ENCODE measurements around the gene FSTL4.
"Not testable (repeated sequence)": the region's sequence is repeated elsewhere in the genome, so short reads cannot be mapped to it uniquely, and the experiment has no call there.

The FSTL4 gene

DNA sequence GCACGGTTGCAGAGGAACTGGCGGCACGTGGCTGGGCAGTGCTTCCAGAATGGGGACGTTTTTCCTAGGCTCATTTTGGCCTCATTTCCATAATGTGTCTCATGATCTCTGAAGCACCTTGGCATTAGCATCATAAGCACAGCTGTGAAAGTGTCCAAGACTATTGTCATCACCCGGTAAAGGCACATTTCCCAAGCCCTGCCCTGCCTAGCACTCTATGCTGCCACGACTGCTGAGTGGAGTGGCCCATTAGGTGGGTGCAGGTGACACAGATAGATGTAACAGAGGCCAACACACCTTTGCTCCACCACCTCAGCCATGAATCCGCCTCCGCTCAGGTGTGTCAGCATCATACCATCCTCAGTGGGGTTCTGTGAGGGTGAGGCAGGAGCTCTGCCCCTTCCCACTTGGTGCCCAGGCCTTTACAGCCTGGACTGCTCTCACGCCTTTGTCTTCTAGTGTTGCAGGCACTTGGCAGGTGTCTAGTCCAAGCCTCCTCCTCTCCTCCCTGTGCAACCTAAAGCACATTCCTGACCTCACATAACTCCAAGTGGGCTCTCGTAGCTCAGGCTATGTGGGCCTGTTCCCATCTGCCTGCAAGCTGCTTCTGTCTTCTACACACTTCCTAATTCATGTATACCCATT is 213.0 kb downstream of the FSTL4 start:
- no peak for DNase-seq

DNA sequence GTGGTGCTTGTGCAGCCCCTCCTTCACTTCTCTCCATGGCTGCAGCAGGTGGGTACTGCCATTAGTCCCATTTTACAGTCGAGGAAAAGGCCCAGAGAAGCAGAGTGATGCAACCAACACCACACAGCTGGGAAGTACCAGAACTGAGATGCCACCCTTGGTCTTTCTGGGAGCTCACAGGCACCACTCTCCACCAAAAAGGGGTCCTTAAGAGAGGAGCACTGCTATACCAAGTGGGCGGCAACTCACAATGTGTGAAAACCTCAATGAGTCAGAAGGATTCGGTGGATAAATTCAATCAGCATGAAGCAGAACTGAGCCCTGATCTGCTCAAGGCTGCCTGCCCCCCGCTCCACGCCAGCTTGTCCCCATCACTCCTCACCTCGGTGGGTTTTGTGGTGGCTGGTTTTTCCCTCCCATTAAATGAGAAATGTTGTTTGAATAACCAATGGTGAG is 213.7 kb downstream of the FSTL4 start:
- DNase-seq = peak; percentile 23

DNA sequence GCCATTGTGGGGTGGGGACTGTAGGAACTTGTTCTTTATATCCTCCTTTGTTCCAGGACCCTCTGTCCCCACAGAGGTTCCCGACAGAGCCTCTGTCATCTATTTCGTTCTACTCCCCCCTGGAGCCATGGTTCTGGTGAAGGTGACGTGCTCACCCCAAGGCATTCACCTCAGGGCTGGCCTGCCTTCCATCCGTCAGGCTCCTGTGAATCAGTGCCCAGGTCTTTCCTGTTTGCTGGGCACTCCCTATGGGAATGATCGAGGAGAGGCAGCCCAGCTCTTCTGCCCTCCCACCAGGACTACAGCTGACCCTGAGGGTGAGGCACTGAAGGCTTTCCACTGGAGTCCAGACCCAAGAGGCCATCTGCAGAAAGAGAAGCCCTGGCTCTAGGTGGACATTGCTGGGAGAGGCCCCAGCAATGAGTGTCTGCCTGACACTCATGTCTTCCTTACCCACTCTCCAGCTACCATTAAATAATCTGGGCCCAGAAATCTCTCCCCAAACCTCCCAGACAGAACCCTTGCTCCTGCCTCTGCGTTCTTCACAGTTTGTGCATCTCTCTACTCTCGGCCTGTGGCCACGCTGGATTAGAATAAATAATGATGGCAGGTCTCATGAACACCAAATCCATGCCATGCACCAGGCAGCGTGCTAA is 214.2 kb downstream of the FSTL4 start:
- DNase-seq = no peak

DNA sequence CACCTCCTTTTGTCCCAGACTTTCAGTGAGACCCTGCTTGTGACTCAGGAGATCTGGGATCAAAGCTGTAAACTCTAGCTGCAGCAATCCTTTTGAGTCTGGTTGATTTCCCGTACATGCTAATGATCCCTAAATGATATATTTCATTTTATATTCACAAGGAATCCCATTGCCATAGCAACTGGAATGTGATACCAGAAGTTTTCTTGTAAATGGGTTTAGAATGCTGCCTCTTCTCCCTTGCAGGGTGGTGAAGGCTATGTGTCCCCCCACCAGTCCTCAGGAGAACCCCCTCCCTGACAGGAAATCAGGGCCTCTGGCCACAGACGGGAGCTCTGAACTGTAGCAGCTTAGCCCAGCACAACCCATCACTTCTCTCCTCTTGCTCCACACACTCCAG is 215.0 kb downstream of the FSTL4 start:
- DNase-seq = no peak

DNA sequence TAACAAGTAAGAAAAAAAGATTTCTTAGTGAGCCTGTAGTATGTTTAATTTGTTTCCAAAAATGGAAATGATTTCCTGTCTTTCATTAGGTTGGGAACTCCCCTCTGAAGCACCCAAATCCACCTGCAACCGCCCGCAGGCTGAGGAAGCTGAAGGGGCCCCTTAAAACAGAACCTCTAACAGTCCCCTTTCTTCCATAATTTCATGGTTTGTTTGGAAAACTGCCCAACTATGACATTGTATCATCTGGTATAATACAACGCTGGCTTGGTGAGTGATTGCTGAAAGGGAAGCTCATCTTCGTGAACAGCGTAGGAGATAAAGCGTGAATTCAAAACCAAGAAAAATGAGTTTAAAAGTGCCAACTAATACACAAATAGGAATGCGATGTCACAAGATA is 215.5 kb downstream of the FSTL4 start:
- no peak for DNase-seq

DNA sequence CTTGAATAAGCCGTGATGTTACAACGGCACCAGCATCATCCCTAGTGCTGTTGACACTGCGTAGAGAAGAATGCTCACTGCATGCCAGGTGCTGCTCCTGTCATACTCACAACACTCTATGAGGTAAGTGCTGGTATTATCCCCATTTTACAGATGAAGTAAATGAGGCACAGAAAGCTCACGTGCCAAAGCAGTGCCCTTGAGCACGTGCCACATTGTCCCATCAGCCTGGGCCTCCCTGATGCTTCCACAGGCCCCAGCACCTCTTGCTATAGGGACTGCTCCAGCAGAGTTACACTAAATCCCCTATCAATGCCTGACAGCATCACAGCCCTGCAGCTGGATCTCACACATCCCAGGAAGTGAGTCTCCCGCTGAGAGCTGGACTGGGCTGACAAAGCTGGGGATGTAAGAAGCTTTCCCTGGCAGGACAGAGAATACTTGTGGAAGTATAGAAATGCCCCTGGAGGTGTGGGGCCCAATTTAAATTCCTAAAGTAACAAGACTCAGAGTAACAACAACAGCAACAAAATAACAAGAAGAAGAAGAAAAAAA is 216.1 kb downstream of the FSTL4 start:
- no peak for DNase-seq

DNA sequence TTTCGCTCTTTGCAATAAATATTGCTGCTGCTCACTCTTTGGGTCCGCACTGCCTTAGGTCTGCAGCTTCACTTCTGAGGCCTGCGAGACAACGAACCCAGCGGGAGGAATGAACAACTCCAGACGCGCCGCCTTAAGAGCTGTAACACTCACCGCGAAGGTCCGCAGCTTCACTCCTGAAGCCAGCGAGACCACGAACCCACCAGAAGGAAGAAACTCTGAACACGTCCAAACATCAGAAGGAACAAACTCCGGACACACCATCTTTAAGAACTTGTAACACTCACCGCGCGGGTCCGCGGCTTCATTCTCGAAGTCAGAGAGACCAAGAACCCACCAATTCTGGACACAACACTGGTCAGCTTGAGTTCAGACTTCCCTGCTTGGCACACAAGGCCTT is 217.1 kb downstream of the FSTL4 start:
- not testable (repeated sequence) for DNase-seq

DNA sequence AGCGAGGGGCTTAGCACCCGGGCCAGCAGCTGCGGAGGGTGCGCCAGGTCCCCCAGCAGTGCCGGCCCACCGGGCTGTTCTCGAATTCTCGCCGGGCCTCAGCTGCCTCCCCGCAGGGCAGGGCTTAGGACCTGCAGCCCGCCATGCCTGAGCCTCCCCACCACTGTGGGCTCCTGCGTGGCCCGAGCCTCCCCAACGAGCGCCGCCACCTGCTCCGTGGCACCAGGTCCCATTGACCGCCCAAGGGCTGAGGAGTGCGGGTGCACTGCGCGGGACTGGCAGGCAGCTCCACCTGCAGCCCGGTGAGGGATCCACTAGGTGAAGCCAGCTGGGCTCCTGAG is 217.9 kb downstream of the FSTL4 start:
- not testable (repeated sequence) for DNase-seq

DNA sequence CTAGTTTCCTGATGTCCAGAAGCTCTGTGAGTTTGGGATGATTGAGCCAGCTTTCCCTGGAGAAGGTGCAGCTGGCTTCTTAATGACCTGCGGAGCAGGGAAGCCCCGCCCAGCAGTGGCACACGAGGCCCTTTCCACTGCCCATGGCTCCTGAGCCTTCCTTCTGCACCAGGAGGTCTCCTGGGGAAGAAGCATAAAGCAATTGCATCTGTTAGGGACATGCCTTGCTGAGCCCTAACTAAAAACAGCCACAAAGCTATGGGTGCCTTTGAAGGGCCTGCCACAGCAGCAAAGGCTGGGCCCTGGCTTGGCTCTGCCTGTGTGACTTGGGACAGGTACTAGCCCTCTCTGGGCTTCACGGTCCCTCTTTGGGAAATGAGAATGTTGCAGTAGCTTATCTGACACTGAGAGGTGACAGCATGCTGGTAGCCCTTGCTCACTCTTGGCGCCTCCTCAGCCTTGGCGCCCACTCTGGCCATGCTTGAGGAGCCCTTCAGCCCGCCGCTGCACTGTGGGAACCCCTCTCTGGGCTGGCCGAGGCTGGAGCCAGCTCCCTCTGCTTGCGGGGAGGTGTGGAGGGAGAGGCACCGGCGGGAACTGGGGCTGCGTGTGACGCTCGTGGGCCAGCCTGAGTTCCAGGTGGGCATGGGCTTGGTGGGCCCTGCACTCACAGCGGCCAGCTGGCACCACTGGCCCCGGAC is 218.4 kb downstream of the FSTL4 start:
- DNase-seq = no peak

DNA sequence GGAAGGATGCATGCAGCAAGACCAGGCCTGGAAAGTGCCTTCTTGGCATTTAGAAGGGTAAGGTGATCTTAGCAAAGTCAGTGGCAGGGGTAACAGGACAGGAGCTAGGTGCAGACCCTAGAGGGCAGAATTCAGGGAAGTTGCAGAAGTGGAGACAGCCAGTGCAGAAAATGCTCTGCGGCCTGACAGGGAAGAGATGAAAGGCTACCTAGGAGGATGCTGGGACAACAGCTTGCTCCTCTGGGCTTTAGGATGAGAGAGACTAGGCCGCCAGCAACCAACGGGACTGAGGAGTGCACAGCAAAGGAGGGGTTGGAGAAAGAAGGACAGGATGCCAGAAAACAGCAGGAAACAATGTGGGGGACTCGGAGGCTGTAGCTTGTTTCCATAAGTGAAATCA is 219.9 kb downstream of the FSTL4 start:
- DNase-seq = no peak

DNA sequence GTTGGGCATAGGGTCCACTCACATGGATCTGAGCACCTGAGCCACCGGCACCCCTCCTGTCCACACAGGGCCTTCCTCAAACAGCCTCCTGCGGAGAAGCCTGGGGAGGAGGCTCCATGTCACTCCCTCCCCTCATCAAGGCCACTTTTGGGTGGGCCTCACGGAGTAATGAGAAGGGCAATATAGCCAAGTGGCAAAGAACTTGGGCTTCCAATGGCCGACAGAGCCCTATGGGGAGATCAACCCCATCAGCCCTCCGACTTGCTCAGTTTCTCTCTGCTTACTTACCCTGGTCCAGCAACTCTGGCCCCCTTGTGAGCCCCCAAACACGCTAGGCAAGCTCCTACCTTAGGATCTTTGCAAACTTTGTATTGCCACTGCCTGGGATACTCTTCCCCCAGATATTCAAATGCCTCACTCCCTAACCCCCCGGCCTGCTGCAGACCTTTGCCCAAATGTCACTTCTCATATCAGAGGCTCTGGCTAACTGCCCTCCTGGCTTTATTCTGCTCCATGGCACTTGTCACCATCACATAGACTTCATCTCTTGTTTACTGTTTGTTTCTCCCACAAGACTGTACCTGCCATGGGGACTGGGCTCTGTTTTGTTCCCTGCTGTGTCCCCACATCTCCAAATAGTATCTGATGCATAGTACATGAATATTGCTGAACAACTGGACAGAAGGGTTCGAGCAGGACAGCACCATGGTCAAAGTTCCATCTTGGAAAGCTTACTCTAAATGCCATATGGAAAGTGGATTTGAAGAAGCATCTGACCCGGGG is 220.8 kb downstream of the FSTL4 start:
- DNase-seq = no peak

DNA sequence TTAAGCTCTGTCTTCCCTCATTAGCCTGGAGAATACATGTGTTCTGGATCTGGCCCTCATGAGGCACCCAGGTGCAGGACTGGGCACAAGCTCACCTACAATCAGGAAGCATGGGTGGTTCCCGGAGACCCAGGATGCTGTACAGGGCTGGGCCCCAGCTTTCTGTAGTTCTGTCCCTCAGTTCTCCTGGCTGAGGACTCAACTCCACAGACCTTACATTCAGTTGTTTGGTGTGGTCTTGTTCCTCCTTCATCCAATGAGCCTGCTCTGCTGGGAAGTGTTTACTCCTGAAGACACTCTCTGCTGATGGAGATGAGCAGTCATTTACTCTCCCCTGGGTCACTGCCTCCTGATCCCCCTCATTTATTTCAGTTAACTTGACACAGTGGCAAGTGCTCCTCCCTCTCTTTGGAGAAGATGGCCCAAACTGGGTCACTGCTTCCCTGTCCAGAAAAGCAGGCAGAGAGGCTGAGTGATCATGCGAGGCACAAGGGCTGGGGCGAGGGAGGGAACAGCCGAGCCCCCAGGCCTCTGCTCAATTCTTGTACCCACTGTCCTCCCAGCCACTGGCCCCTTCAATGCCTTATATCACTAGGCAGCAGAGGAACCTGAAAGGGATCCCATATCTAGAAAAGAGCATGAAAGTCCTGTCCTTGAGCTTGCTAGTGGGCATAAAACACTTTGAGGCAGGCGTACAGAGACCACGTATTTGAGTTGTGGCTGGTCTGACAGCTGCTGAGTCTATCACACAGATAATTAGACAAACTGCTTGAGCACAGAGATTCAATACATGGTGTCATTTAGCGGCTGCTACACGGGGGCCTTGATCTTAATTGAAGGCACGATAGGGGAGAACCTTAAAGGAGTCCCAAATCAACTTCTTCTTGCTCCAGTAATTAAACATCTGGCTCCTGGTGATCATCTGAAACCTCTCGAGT is 221.7 kb downstream of the FSTL4 start:
- DNase-seq = no peak

DNA sequence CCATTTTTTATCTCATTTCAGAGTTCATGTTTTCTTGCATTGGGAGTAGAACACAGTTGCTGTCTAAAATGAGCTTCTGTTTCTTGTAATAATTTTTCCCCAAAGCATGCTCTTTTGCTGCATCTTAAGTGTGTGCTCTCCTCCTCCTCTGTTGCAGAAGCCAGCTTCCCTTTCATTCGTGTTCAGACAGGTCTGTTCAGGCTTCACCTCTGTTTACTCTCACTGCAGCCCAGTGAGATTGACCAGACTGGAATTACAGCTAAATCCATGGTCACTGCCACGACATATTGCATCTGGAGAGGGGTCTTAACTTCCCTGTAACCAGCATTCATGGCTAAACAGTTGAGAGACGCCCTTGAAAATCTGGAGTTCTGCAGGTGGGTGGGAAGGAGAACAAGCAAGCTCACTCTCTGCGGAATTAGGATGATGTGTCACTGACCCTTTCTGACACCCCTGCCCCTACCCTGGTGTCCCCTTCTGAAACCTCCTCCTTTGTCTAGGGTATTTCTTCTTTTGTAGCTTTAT is 223.2 kb downstream of the FSTL4 start:
- no peak for DNase-seq

DNA sequence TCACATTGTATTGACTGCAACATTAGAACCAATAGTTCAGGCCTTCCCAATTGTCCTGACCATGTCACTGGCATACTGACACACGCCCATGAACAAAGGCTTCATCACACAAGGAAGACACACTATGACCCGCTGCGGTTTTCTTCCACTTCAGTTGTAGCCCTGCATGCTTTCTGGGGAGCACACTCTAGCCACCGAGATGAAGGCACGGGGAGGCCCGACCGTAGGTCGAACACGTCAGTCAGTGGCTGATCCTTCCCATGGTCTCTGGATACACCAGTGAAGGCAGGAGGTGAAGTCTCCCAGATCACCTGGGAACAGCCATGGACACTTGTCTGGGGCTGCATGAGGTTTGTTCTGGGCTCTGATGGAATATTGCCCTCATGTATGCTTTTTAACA is 224.7 kb downstream of the FSTL4 start:
- no peak for DNase-seq

DNA sequence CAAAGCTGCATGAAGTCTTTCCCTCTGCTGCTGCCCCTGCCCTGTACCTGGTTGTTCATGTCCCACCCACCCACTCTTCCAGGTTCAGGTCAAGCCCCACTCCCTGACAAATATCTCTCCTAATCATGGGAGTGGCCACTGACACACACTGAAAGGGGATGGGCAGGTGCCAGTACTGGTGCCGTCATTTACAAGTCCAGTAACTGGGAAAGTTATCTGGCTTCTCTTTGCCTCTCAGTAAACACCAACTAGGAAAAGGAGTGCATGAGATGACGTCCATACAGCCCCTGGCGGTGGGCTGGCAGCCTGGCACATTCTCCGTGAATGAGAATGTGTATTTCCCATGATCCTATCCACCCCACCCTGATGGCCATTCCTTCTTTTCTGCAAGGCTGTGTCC is 225.2 kb downstream of the FSTL4 start:
- DNase-seq = no peak

DNA sequence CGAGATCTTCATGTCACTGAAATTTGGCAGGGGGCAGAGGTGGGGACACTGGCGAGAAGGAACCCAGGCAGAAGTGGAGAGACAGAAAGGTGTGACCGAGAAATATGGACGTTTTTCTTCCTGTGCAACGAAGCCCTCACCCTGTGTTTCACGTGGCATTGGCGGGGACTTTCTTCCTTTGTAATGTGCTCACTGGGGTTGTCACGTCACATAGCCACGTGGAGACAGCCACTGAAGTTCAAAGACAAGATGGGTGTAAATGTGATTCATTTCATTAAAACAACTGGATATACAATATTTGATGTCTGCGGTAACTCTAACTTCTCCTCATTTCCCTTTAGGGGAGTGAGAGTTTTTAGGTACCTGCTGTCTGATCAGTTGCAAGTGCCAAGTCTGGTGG is 225.7 kb downstream of the FSTL4 start:
- DNase-seq = no peak

DNA sequence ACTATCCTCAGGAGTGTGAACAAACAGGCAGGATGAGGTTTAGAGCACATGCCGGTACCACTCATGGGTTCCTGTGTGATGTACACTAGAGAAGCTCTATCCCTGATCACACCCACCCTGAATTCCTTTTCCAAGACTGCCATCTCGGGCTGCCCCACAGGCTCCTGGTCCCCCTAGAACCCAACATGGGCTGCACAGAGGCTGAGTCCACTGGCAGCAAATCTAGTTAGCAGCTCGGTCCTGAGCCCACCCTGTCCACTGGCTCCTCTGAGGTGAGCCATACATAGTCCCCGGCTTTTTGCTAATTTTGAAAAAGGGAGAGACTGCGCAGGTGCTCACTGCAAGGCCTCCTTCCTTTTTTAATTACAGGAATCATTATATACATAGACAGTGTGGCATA is 227.0 kb downstream of the FSTL4 start:
- no peak for DNase-seq

DNA sequence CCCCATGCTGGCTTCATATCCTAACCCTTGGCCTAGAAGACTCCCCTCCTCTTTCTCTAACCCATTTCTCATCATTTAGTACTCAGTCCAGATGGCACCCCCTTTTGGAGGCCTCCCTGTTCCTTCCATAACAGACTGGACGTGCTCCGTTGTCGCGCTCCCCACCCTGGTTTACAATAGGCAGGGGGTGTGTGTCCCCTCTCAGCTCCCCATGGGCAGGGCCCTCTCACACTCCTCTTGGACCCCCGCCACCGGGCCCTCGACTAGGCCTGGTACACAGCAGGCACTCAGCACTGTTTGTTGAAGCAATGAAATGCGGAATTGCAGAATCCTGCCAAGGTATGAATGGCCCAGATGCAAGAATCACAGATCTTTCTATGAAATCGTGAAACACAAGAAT is 227.4 kb downstream of the FSTL4 start:
- no peak for DNase-seq

DNA sequence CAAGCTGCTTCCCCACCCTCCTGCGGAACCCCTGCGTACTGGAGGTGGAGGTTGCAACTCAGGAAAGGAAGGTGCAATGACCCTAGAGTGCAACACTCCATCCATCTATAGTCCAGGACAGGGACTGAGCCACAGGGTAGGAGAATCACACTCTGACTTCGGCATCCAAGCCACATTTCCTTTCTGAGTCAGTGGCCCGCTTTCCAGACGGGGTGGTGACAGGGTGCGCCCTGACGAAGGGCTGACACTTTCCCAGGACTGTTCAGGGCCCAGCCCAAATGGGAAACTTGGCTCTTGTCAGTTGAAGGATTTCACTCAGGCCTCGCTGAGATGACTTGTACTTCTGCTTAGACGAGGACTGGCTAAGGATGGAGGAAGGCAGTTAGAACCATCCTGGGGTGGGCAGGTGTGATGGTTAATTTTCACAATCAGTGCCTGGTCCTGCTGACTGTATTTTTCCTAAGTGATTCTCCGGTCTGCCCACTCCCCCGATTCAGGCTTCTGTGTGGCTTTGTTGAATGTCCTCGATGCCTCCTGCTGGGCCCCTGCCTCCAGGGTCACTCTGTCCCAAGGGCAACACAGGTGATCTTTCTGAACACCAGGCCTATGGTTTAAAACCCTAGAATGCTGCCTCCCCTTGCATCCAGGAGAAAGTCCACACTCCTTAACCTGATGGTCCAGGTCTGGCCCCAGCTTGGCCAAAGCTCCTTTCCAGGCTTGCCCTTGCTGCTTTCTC is 228.1 kb downstream of the FSTL4 start:
- no peak for DNase-seq

DNA sequence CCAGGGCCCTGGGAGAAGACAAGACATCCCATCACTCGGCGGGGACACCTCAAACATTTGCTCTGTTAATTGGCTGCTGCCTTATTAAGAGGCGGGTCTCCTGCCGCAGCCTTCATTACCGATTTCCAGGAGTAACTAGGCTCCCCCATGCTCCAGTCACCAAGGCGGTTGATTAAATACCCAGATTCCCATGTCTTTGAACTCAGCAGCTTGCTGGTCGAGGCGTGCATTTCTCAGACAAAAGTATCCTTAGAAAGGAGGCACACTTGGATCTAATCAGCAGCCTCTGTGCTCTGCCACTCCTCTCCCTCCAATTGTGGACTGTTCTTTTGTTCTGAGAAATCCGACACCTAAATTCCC is 228.8 kb downstream of the FSTL4 start:
- no peak for DNase-seq
